ENCODE data around the gene CMPK1. TPM values are rescaled to one million over a fixed set of nuclear protein-coding genes. Genes with fewer than 3 reads are reported as not detected.
"Not testable (repeated sequence)": the region's sequence is repeated elsewhere in the genome, so short reads cannot be mapped to it uniquely, and the experiment has no call there.

The CMPK1 gene
- total RNA-seq, 4 donors from 2014 or later = 106 to 164 (median 115) TPM

DNA sequence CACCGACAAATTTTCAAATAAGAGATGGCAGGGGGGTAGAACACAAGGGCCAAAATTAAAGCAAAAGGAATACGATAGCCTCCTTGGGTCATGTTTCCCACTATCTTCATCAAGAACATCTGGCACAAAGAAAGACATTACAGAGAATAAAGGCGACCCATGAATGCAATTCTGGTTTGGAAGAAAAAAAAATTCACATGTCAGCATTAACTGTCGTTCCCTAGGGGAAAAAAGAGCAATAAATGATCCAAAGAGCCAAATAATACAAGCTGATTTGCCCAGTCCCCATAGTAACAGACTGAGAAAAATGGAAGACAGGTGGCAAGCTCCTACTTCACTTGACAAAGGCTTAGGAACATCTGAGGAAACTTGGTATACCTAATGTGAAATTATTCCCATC lies 24.2 kb upstream of the CMPK1 start:
- 87 to 89% methylated on average over 2 to 4 of the region's 4 CpGs for WGBS, 2 donors (ENCODE audit: low coverage in 1 of 2)
- Histone ChIP-seq H3K27me3 (no peaks in the 10 kb centered on the region), H3K4me1 (peaks cover 0 to 11% (median 5%) of the 10 kb centered on the region in 3 donors), H3K4me3 (no peak overlapping the region), H3K27ac (no peak overlapping the region), H3K36me3 (no peaks in the 10 kb centered on the region), H3K9me3 (no peaks in the 10 kb centered on the region)
- no peak for ATAC-seq
- TF ChIP-seq POLR2A (IDR thresholded peaks at IDR 0.05) = no peak

DNA sequence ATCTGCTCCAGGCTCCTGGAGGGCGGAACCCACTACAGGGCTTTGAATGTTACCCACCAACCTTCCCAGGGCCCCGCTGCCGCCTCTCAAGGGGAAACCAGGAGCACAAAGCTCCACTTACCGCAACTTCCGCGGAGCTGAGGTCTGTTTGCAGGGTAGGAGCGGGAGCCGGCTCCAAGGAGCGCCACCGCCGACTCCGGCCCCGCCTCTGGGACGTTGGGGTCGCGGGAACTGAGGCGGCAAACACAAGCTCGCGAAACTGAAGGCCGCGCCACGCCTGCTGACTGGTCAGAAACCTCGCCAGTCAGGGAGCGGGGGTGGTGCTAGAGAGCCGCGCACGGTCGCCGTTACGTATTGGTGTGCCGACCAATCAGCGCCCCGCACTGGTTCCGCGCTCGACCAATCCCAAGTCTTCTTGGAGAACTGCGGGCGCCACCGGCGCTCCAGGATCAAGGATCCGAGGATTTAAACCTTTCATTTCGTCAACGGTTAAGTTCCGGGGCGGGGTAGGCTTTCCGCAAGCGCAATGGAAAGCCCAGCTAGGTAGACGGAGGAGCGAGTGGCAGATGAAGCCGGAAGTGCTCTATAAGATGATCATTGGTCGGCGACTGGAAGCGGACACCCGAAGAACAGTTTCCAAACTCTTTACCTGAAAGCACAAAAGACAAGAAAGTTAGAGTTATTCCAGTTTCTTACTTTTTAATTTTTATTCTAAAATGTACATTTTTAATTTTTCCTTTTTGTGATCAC lies 19.5 kb upstream of the CMPK1 start, which contains the start of gene STIL:
Gene STIL (minus strand): TSS at position 233 of the 750 bp plus-strand sequence. CDS start 3,828 bp downstream, outside the sequence.
- Histone ChIP-seq H3K27ac (peak within 1 kb of the TSS; percentile 61 to 82 (median 78)), H3K27me3 (no peaks in the 10 kb centered on the region), H3K9me3 (no peaks in the 10 kb centered on the region), H3K4me3 (peak within 1 kb of the TSS; percentile 33 to 66), H3K36me3 (no peaks in the 10 kb centered on the region), H3K4me1 (peaks cover 0 to 15% (median 5%) of the 10 kb centered on the region in 3 donors)
- peak; percentile 100 for ATAC-seq
- 0 to 2% methylated on average over 7 to 22 of the region's 54 CpGs for WGBS, 2 donors (ENCODE audit: low coverage in 1 of 2)
- no peak for TF ChIP-seq EP300 (IDR thresholded peaks at IDR 0.05)
- TF ChIP-seq POLR2AphosphoS5 (IDR thresholded peaks at IDR 0.05) = peak; percentile 65

DNA sequence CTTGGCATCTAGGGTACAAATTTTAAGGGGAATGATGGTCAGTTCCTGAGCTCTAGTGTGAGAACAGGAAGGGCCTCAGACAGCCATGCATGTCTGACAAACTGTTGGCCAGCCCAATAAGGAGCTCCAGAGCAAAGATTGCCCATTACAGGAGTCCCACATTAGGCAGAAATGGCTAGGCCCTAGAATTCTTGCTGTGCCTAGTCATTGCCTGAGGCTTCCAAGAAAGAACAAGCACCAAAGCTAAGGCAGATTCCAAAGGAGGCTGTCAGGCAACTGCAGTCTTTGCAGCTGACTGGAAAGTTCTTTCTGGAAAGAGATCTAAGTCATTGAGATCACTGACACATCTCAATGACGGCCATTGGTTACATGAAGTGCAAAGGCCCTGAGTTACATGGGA lies 15.7 kb upstream of the CMPK1 start:
- Histone ChIP-seq H3K36me3 (no peaks in the 10 kb centered on the region), H3K4me3 (no peak overlapping the region), H3K27ac (no peak overlapping the region), H3K9me3 (no peaks in the 10 kb centered on the region), H3K27me3 (no peaks in the 10 kb centered on the region), H3K4me1 (peaks cover 0 to 15% (median 5%) of the 10 kb centered on the region in 3 donors)
- no peak for ATAC-seq
- WGBS, 2 donors (ENCODE audit: low coverage in 1 of 2) = 33% methylated on average over 1 of the region's 1 CpG; no CpG with 5 or more reads in 1 of the 2 donors
- no peak for TF ChIP-seq EP300 (IDR thresholded peaks at IDR 0.05)
- no peak for TF ChIP-seq POLR2A (IDR thresholded peaks at IDR 0.05)
- TF ChIP-seq POLR2AphosphoS5 (IDR thresholded peaks at IDR 0.05) = no peak

DNA sequence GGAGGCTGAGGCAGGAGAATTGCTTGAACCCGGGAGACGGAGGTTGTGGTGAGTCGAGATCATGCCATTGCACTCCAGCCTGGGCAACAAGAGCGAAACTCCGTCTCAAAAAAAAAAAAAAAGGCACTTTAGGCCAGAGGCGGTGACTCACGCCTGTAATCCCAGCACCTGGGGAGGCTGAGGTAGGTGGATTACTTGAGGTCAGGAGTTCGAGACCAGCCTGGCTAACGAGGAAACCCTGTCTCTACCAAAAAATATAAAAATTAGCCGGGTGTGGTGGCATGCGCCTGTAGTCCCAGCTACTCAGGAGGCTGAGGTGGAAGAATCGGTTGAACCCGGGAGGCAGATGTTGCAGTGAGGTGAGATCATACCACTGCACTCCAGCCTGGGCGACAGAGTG lies 13.6 kb upstream of the CMPK1 start:
- 86 to 95% methylated on average over 2 to 9 of the region's 14 CpGs for whole genome bisulfite sequencing, 2 donors (ENCODE audit: low coverage in 1 of 2)
- not testable (repeated sequence) for H3K4me1 ChIP-seq, H3K4me3 ChIP-seq, H3K27me3 ChIP-seq, H3K27ac ChIP-seq, H3K9me3 ChIP-seq, H3K36me3 ChIP-seq, ATAC-seq

DNA sequence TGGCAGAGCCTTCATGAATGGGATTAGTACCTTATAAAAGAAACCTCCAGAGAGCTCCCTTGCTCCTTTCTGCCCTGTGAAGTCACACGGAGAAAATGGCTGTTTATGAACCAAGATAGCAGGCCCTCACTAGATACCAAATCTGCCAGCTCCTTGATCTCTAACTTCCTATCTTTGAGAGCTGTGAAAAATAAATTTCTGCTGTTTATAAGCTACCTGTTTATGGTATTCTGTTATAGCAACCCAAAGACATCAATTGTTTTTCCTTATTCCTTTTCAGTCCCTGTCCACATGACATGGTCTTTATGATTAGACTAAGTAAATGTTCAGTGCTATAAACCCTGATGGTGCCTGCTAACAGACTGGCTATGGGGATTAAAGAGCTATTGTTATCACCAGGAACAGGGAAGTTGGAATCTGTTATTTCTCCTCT lies 10.0 kb upstream of the CMPK1 start:
- H3K36me3 ChIP-seq = no peaks in the 10 kb centered on the region
- no peak overlapping the region for H3K27ac ChIP-seq
- ATAC-seq = no peak
- H3K4me1 ChIP-seq = no peaks in the 10 kb centered on the region
- TF ChIP-seq, protein P1, sequence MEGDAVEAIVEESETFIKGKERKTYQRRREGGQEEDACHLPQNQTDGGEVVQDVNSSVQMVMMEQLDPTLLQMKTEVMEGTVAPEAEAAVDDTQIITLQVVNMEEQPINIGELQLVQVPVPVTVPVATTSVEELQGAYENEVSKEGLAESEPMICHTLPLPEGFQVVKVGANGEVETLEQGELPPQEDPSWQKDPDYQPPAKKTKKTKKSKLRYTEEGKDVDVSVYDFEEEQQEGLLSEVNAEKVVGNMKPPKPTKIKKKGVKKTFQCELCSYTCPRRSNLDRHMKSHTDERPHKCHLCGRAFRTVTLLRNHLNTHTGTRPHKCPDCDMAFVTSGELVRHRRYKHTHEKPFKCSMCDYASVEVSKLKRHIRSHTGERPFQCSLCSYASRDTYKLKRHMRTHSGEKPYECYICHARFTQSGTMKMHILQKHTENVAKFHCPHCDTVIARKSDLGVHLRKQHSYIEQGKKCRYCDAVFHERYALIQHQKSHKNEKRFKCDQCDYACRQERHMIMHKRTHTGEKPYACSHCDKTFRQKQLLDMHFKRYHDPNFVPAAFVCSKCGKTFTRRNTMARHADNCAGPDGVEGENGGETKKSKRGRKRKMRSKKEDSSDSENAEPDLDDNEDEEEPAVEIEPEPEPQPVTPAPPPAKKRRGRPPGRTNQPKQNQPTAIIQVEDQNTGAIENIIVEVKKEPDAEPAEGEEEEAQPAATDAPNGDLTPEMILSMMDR (IDR thresholded peaks at IDR 0.05) = no peak
- TF ChIP-seq POLR2AphosphoS5 (IDR thresholded peaks at IDR 0.05) = no peak
- no peak for TF ChIP-seq POLR2A (IDR thresholded peaks at IDR 0.05)
- no peak for TF ChIP-seq EP300 (IDR thresholded peaks at IDR 0.05)
- H3K4me3 ChIP-seq = no peak overlapping the region
- no peaks in the 10 kb centered on the region for H3K9me3 ChIP-seq
- no peaks in the 10 kb centered on the region for H3K27me3 ChIP-seq
- WGBS, 2 donors (ENCODE audit: low coverage in 1 of 2) = 17 to 40% methylated on average over 1 of the region's 1 CpG

DNA sequence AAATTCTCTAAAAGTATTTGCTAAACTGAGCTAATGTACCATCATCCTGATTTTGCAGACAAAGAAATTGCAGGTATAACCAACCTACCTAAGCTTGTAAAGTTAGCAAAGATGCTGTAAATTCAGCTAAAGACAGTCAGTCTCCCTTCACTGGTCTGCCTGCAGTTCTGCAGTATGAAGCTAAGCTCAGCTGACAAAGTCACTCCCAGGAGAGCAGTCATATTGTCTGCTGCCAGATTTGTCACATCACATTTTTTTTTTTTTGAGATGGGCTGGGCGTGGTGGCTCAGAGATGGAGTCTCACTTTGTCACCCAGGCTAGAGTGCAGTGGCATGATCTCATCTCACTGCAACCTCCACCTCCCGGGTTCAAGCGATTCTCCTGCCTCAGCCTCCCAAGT lies 8.9 kb upstream of the CMPK1 start:
- TF ChIP-seq EP300 (IDR thresholded peaks at IDR 0.05) = no peak
- TF ChIP-seq, protein P1 (IDR thresholded peaks at IDR 0.05) = no peak
- TF ChIP-seq POLR2AphosphoS5 (IDR thresholded peaks at IDR 0.05) = no peak
- no peak for TF ChIP-seq POLR2A (IDR thresholded peaks at IDR 0.05)
- Histone ChIP-seq H3K9me3 (no peaks in the 10 kb centered on the region), H3K36me3 (no peaks in the 10 kb centered on the region), H3K27me3 (no peaks in the 10 kb centered on the region), H3K27ac (no peak overlapping the region), H3K4me3 (no peak overlapping the region), H3K4me1 (no peaks in the 10 kb centered on the region)
- no peak for ATAC-seq
- WGBS, 2 donors (ENCODE audit: low coverage in 1 of 2) = 76 to 95% methylated on average over 3 of the region's 3 CpGs

DNA sequence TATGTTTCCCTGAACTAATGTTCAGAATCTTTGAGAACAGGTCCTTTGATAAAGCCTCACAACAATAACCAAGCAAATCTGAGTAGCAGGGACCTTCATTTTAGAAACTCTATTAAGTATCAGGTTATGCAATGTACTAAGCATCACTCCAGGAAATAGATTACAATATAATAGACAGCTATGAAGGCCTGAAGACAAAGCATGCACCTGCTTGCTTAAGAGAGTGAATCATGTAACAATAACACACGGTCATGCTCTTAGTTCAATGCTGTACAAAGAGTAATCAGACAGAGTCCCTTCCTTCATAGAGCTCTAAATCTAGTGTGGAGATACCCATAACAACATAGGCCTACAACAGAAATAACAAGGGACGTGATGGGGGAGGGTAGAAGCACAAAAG lies 8.1 kb upstream of the CMPK1 start:
- TF ChIP-seq POLR2AphosphoS5 (IDR thresholded peaks at IDR 0.05) (no peak), POLR2A (IDR thresholded peaks at IDR 0.05) (no peak), EP300 (IDR thresholded peaks at IDR 0.05) (no peak)
- TF ChIP-seq, protein P1 (IDR thresholded peaks at IDR 0.05) = no peak
- Histone ChIP-seq H3K36me3 (no peaks in the 10 kb centered on the region), H3K4me3 (no peak overlapping the region), H3K27ac (no peak overlapping the region), H3K9me3 (no peaks in the 10 kb centered on the region), H3K4me1 (no peaks in the 10 kb centered on the region), H3K27me3 (no peaks in the 10 kb centered on the region)
- WGBS, 2 donors (ENCODE audit: low coverage in 1 of 2) = 63 to 79% methylated on average over 2 of the region's 2 CpGs
- no peak for ATAC-seq

Measured in gastroesophageal sphincter (tissue), 4 donors.